Ishikawa (cell line): ENCODE data around the gene LCN6.

Source experiments
- CEBPB ChIP-seq: IDR thresholded peaks from 2 replicates; pipeline ENCODE4 v1.6.1; 2012
- CREB1 ChIP-seq: IDR thresholded peaks from 2 replicates; pipeline ENCODE4 v1.6.1; 2012; ENCODE audit warnings: low read depth
- EGR1 ChIP-seq: IDR thresholded peaks from 2 replicates; pipeline ENCODE4 v1.6.1; 2012
- EP300 ChIP-seq: IDR thresholded peaks from 2 replicates; pipeline ENCODE4 v1.6.1; 2012; ENCODE audit warnings: borderline replicate concordance
- FOXM1 ChIP-seq: IDR thresholded peaks from 2 replicates; pipeline ENCODE4 v1.6.1; 2012; ENCODE audit warnings: low read depth, borderline replicate concordance
- MAX ChIP-seq: IDR thresholded peaks from 2 replicates; pipeline ENCODE4 v1.6.1; 2012
- NFIC ChIP-seq: IDR thresholded peaks from 2 replicates; pipeline ENCODE4 v1.6.1; 2012
- RAD21 ChIP-seq: IDR thresholded peaks from 2 replicates; pipeline ENCODE4 v1.6.1; 2012; ENCODE audit warnings: low read depth
- REST ChIP-seq: IDR thresholded peaks from 2 replicates; pipeline ENCODE4 v1.6.1; 2012; ENCODE audit warnings: low read depth, mild to moderate bottlenecking
- TAF1 ChIP-seq: IDR thresholded peaks from 2 replicates; pipeline ENCODE4 v1.6.1; 2012; ENCODE audit warnings: low read depth, mild to moderate bottlenecking
- TCF12 ChIP-seq: IDR thresholded peaks from 2 replicates; pipeline ENCODE4 v1.6.1; 2012; ENCODE audit warnings: low read depth
- TEAD4 ChIP-seq: IDR thresholded peaks from 2 replicates; pipeline ENCODE4 v1.6.1; 2012
- USF1 ChIP-seq: IDR thresholded peaks from 2 replicates; pipeline ENCODE4 v1.6.1; 2012
- YY1 ChIP-seq: IDR thresholded peaks from 2 replicates; pipeline ENCODE4 v1.6.1; 2012; ENCODE audit warnings: low read depth
- ZBTB7A ChIP-seq: IDR thresholded peaks from 2 replicates; pipeline ENCODE4 v1.6.1; 2012; ENCODE audit warnings: low read depth

Gene LCN6

GRCh38 chr9:136787690-136788400 is 39.5 kb upstream of the LCN6 start:
- TF ChIP-seq RAD21, result peak; percentile 94
- TF ChIP-seq NFIC, result no peak
- peak; percentile 77; the same call in 1 of the 2 replicates for TF ChIP-seq ZBTB7A

GRCh38 chr9:136786451-136786850 is 38.1 kb upstream of the LCN6 start:
- TF ChIP-seq EGR1, result no peak
- no peak for TF ChIP-seq YY1
- TF ChIP-seq EP300, result no peak
- TF ChIP-seq MAX, result no peak
- TF ChIP-seq RAD21, result no peak
- no peak for TF ChIP-seq NFIC
- no peak for TF ChIP-seq REST
- TF ChIP-seq USF1, result no peak
- no peak for TF ChIP-seq ZBTB7A
- no peak for TF ChIP-seq FOXM1
- no peak for TF ChIP-seq TAF1
- TF ChIP-seq TCF12, result no peak

GRCh38 chr9:136784997-136785361 is 36.7 kb upstream of the LCN6 start:
- TF ChIP-seq RAD21, result no peak
- no peak for TF ChIP-seq CEBPB
- TF ChIP-seq EP300, result no peak
- TF ChIP-seq NFIC, result no peak
- TF ChIP-seq MAX, result no peak
- TF ChIP-seq EGR1, result no peak
- TF ChIP-seq FOXM1, result no peak
- TF ChIP-seq TAF1, result no peak
- no peak for TF ChIP-seq TCF12
- TF ChIP-seq CREB1, result no peak
- no peak for TF ChIP-seq USF1
- TF ChIP-seq TEAD4, result no peak
- TF ChIP-seq ZBTB7A, result no peak

GRCh38 chr9:136784249-136784996 is 36.1 kb upstream of the LCN6 start:
- TF ChIP-seq RAD21 (peak; percentile 44), EGR1 (no peak)

- TF ChIP-seq EP300, result no peak
Observed at GRCh38 chr9:136782452-136782851, 34.1 kb upstream of the LCN6 start.

- no peak for TF ChIP-seq REST
- no peak for TF ChIP-seq CEBPB
- TF ChIP-seq FOXM1, result no peak
- no peak for TF ChIP-seq CREB1
- no peak for TF ChIP-seq EGR1
- TF ChIP-seq RAD21, result no peak
- TF ChIP-seq EP300, result no peak
- no peak for TF ChIP-seq TCF12
- TF ChIP-seq USF1, result no peak
- no peak for TF ChIP-seq MAX
- no peak for TF ChIP-seq ZBTB7A
- TF ChIP-seq NFIC, result no peak
- TF ChIP-seq TEAD4, result no peak
Observed at GRCh38 chr9:136779808-136780207, 31.5 kb upstream of the LCN6 start.
